ENCODE measurements around the gene PDE7B.
"Not testable (repeated sequence)": the region's sequence is repeated elsewhere in the genome, so short reads cannot be mapped to it uniquely, and the experiment has no call there.

The PDE7B gene

DNA sequence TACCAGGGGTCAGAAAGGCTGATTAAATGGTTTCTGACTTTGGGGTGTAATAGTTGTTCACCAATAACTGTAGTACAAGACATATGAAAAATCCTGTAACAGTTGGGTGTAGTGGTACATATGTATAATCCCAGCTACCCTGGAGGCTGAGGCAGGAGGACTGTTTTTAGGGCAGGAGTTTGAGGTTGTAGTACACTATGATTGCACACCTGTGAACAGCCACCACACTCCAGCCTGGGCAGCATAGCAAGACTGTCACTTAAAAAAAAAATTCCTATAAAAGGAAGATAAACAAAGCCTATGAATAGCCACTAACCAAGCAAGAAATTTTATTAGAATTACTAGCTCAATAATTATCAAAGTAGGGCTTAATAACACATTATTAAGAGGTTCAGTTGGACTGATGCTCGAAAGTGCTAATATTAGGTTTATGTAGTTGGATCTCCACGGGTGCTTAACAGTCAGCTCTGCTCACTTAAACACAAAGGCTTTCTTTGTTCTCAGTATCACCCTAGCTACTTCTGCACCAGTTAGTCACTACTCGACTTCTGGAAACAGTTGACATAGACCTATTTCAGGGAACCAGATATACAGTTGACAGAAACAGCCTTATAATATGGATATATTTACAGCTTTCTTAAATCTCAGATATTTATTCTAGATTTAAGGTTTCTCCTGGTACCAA, 285.6 kb downstream of the PDE7B start:
- Histone ChIP-seq H3K4me3 (ENCODE audit: low read depth, low read length) (no peak overlapping the region), H3K27me3 (replicated peaks) (no peaks in the 10 kb centered on the region), H3K36me3 (replicated peaks) (no peaks in the 10 kb centered on the region), H3K27ac (no peak overlapping the region)
- TF ChIP-seq, protein P1, sequence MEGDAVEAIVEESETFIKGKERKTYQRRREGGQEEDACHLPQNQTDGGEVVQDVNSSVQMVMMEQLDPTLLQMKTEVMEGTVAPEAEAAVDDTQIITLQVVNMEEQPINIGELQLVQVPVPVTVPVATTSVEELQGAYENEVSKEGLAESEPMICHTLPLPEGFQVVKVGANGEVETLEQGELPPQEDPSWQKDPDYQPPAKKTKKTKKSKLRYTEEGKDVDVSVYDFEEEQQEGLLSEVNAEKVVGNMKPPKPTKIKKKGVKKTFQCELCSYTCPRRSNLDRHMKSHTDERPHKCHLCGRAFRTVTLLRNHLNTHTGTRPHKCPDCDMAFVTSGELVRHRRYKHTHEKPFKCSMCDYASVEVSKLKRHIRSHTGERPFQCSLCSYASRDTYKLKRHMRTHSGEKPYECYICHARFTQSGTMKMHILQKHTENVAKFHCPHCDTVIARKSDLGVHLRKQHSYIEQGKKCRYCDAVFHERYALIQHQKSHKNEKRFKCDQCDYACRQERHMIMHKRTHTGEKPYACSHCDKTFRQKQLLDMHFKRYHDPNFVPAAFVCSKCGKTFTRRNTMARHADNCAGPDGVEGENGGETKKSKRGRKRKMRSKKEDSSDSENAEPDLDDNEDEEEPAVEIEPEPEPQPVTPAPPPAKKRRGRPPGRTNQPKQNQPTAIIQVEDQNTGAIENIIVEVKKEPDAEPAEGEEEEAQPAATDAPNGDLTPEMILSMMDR (IDR thresholded peaks at IDR 0.05; ENCODE audit: low read depth, low read length, missing control alignments), result no peak
- in situ Hi-C loops (cut with HindIII; ENCODE audit: low pct_ligation_motif_present, low sequenced_read_pairs), result no loop called here
- peak; percentile 24 for DNase-seq

DNA sequence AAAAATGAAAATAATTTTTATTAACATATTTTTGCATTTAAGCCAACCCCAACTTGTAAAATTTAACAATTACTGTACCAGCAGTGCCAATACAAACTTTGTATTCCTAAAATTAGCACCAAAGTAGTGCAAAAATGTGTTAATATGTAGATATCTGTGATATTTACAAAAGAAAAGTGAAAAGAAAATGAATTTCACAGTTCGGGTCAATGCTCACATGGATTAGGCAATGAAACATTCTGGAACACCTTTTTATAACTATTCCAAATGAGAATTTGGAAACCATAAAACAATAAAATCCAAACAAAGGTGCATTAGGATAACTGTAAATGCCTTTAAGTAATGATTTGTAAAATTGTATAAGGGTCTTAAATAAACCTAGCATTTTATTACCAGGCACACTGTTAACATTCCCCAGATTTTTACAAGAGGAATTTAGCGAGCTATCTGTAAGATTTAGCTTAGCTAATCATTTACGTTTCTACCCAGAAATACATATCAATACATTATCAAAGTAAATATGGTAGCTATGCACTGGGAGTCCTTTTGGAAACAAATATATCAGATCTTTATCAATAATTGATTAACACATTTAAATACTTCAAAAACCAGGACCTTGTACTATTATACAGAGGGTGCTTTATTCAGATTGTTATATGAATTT, 286.4 kb downstream of the PDE7B start:
- no peaks in the 10 kb centered on the region for H3K27me3 ChIP-seq (replicated peaks)
- H3K36me3 ChIP-seq (replicated peaks), result no peaks in the 10 kb centered on the region
- in situ Hi-C loops (cut with HindIII; ENCODE audit: low pct_ligation_motif_present, low sequenced_read_pairs), result no loop called here
- no peak overlapping the region for H3K4me3 ChIP-seq (ENCODE audit: low read depth, low read length)
- no peak overlapping the region for H3K27ac ChIP-seq
- TF ChIP-seq, protein P1 (IDR thresholded peaks at IDR 0.05; ENCODE audit: low read depth, low read length, missing control alignments), result no peak
- DNase-seq, result no peak

DNA sequence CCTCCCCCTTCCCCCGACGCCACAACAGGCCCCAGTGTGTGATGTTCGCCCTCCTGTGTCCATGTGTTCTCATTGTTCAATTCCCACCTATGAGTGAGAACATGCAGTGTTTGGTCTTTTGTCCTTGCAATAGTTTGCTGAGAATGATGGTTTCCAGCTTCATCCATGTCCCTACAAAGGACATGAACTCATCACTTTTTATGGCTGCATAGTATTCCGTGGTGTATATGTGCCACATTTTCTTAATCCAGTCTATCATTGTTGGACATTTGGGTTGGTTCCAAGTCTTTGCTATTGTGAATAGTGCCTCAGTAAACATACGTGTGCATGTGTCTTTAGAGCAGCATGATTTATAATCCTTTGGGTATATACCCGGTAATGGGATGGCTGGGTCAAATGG, 287.6 kb downstream of the PDE7B start:
- H3K27ac ChIP-seq; H3K4me3 ChIP-seq (ENCODE audit: low read depth, low read length); H3K27me3 ChIP-seq (replicated peaks); H3K36me3 ChIP-seq (replicated peaks); in situ Hi-C loops (cut with HindIII; ENCODE audit: low pct_ligation_motif_present, low sequenced_read_pairs); DNase-seq: not testable (repeated sequence)

DNA sequence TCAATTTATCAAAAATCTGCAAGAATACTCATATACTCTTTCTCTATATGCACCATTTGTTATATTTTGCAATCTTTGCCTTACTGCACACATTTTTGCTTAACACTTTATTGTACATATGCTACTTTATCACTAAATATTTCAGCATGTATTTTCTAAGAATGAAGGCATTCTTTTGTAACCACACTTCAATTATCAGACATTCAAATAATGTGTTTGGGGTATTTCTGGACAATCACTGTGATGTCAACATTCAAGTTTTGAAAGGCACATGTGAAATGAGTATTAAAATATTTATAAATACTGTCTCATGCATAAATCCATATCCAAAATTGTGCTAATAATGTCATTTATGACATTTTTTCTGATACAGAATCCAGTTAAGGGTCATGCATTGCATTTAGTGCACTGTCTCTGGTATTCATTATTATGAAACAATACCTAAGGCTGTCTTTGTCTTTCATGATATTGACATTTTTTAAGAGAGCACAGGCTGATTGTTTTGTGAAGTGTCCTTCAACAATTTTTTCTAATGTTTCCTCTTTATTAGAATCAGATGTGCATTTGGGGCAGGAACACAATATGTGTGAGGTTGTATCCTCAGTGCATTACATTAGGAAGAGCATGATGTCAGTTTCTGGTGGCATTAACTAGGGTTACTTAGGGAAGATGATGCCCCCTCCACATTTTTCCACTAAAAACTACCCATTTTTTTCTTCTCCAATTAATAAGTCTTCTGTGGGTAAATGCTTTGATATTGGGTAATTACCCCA, 292.9 kb downstream of the PDE7B start:
- Histone ChIP-seq H3K27ac (no peak overlapping the region), H3K36me3 (replicated peaks) (peaks cover 3% of the 10 kb centered on the region), H3K4me3 (ENCODE audit: low read depth, low read length) (no peak overlapping the region), H3K27me3 (replicated peaks) (no peaks in the 10 kb centered on the region)
- DNase-seq, result no peak
- in situ Hi-C loops (cut with HindIII; ENCODE audit: low pct_ligation_motif_present, low sequenced_read_pairs), result no loop called here
- TF ChIP-seq, protein P1 (IDR thresholded peaks at IDR 0.05; ENCODE audit: low read depth, low read length, missing control alignments), result no peak

DNA sequence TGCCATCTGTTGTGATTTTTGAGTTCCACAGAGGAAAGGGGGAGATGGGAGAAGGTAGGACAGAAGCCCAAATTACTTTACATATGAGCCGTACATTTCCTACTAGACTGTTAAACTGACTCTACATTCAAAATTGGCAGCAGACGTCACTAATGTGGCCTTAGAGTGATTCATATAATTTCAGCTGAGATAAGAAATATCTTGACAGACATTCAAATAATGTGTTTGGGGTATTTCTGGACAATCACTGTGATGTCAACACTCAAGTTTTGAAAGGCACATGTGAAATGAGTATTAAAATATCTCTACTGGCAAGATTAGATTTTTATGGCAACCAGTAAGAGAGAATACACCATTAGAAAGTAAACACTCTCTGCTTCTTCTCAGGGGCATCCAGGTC, 294.6 kb downstream of the PDE7B start:
- Histone ChIP-seq H3K27me3 (replicated peaks) (no peaks in the 10 kb centered on the region), H3K27ac (no peak overlapping the region), H3K36me3 (replicated peaks) (peaks cover 3% of the 10 kb centered on the region), H3K4me3 (ENCODE audit: low read depth, low read length) (no peak overlapping the region)
- peak; percentile 70 for DNase-seq
- TF ChIP-seq, protein P1 (IDR thresholded peaks at IDR 0.05; ENCODE audit: low read depth, low read length, missing control alignments), result no peak
- in situ Hi-C loops (cut with HindIII; ENCODE audit: low pct_ligation_motif_present, low sequenced_read_pairs), result no loop called here

DNA sequence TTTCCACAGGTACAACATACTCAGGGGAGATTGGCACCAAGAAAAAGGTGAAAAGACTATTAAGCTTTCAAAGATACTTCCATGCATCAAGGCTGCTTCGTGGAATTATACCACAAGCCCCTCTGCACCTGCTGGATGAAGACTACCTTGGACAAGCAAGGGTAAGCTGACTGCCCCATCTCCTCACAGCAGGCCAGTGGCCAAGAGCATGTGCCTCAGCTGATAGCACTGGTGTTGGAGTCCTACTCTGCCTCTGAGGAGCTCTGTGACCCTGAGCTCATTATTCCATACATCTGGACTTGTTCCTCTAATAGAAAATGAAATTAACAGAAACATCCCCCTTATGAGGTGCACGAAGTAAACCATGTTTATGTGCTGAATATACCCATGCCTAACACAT, 295.8 kb downstream of the PDE7B start:
- Histone ChIP-seq H3K27ac (no peak overlapping the region), H3K36me3 (replicated peaks) (peaks cover 4% of the 10 kb centered on the region), H3K4me3 (ENCODE audit: low read depth, low read length) (no peak overlapping the region), H3K27me3 (replicated peaks) (no peaks in the 10 kb centered on the region)
- no peak for DNase-seq
- TF ChIP-seq, protein P1 (IDR thresholded peaks at IDR 0.05; ENCODE audit: low read depth, low read length, missing control alignments), result no peak
- in situ Hi-C loops (cut with HindIII; ENCODE audit: low pct_ligation_motif_present, low sequenced_read_pairs), result no loop called here

Measured in brain microvascular endothelial cell (primary cell).